GM06990 (cell line): ENCODE data around the gene PAPLN.

ENCODE experiments used
- DNase-seq: peaks from one replicate; pipeline ENCODE4 v3.0.0-alpha.2; 2011; ENCODE audit not compliant: insufficient read length; ENCODE audit errors: extremely low read depth
- H3K27me3 ChIP-seq: replicated peaks from 2 replicates; pipeline ENCODE4 v1.6.0; 2011; ENCODE audit warnings: low read length; ENCODE audit not compliant: control insufficient read depth, insufficient read depth
- H3K36me3 ChIP-seq: 2 replicates; pipeline ENCODE4 v1.5.1; 2011; ENCODE audit warnings: low read length; ENCODE audit not compliant: control insufficient read depth, insufficient read depth
- H3K4me3 ChIP-seq: replicated peaks from 2 replicates; pipeline ENCODE4 v1.5.1; 2011; ENCODE audit warnings: low read depth, mild to moderate bottlenecking, control low read depth, low read length
- TF ChIP-seq, protein P1 (sequence below): IDR thresholded peaks from 2 replicates; pipeline ENCODE4 v1.5.1; 2011; ENCODE audit warnings: low read length, control low read depth, mild to moderate bottlenecking, inconsistent platforms; ENCODE audit not compliant: insufficient read depth, poor library complexity, severe bottlenecking

PAPLN gene

GRCh38 chr14:73261075-73261474 is 23.8 kb downstream of the PAPLN start:
- no peaks in the 10 kb centered on the region for H3K27me3 ChIP-seq
- DNase-seq, result no peak
- no peak overlapping the region for H3K4me3 ChIP-seq
- peaks cover 8% of the 10 kb centered on the region for H3K36me3 ChIP-seq
- TF ChIP-seq, protein P1, sequence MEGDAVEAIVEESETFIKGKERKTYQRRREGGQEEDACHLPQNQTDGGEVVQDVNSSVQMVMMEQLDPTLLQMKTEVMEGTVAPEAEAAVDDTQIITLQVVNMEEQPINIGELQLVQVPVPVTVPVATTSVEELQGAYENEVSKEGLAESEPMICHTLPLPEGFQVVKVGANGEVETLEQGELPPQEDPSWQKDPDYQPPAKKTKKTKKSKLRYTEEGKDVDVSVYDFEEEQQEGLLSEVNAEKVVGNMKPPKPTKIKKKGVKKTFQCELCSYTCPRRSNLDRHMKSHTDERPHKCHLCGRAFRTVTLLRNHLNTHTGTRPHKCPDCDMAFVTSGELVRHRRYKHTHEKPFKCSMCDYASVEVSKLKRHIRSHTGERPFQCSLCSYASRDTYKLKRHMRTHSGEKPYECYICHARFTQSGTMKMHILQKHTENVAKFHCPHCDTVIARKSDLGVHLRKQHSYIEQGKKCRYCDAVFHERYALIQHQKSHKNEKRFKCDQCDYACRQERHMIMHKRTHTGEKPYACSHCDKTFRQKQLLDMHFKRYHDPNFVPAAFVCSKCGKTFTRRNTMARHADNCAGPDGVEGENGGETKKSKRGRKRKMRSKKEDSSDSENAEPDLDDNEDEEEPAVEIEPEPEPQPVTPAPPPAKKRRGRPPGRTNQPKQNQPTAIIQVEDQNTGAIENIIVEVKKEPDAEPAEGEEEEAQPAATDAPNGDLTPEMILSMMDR, result no peak

- TF ChIP-seq, protein P1, result no peak
- Histone ChIP-seq H3K27me3 (no peaks in the 10 kb centered on the region), H3K4me3 (no peak overlapping the region), H3K36me3 (peaks cover 13% of the 10 kb centered on the region)
- DNase-seq, result no peak
Observed at GRCh38 chr14:73261520-73262426, 24.5 kb downstream of the PAPLN start.

GRCh38 chr14:73262427-73263183 is 25.3 kb downstream of the PAPLN start:
- Histone ChIP-seq H3K36me3 (peaks cover 18% of the 10 kb centered on the region), H3K27me3 (no peaks in the 10 kb centered on the region), H3K4me3 (no peak overlapping the region)
- DNase-seq, result no peak
- TF ChIP-seq, protein P1, result no peak

GRCh38 chr14:73263606-73264005 is 26.3 kb downstream of the PAPLN start:
- TF ChIP-seq, protein P1, result no peak
- peaks cover 22% of the 10 kb centered on the region for H3K36me3 ChIP-seq
- no peaks in the 10 kb centered on the region for H3K27me3 ChIP-seq
- no peak for DNase-seq
- H3K4me3 ChIP-seq, result no peak overlapping the region

GRCh38 chr14:73264080-73264884 is 27.0 kb downstream of the PAPLN start:
- Histone ChIP-seq H3K4me3 (no peak overlapping the region), H3K27me3 (no peaks in the 10 kb centered on the region), H3K36me3 (peaks cover 24% of the 10 kb centered on the region)
- DNase-seq, result no peak
- TF ChIP-seq, protein P1, result no peak
